GM12892 (cell line): ENCODE data around the gene COPS9.

Source experiments
- DNase-seq: peaks from one replicate; pipeline ENCODE4 v3.0.0; 2011; ENCODE audit not compliant: insufficient read length
- FAIRE-seq: peaks from 2 replicates; lab custom pipeline; 2011; peaks lifted over from hg19 to GRCh38; lab: Jason Lieb, UNC
- POLR2A ChIP-seq: IDR thresholded peaks from 2 replicates; pipeline ENCODE4 v1.6.1; 2011; ENCODE audit warnings: low read depth, low read length, control low read depth
- POLR2AphosphoS5 ChIP-seq: IDR thresholded peaks from 2 replicates; pipeline ENCODE4 v1.6.1; 2011; ENCODE audit warnings: low read depth, low read length, control low read depth
- TAF1 ChIP-seq: IDR thresholded peaks from 2 replicates; pipeline ENCODE4 v1.6.1; 2011; ENCODE audit warnings: low read depth, mild to moderate bottlenecking, control low read depth, low read length, borderline replicate concordance

Gene COPS9

DNA sequence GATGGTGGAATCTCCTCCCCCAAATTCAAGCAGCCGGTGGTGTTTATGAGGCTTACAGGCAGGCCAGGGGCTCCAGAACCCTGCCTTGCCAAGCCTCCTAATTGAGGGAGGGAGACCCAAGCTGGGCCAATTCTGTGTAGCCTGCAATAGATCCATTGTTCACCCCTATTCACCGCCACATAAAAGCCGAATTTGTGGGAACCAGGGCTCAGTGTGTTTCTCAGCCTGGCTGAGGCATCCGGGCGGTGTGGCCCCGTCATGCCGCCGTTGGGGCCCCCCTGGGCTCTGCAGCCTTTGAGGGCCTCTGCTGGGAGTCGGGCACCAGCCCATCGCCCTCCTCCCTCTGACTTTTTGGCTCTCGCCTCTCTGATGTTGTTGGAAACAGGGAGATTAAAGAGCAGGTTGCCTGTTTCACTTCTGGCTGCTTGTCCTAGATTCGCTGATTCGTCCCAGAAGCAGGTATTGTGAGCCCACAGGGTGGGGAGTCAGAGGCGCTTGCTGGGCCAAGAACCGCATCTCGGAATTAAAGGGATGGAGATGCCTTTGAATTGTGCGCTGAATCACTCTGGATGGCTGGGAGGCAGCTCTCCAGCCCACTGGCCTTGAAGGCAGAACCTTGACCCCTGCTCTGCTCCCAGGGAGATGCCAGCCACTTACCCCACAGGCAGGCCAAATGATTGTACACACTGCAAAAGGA, 19.1 kb upstream of the COPS9 start:
- DNase-seq, result no peak
- no peak for TF ChIP-seq TAF1
- no peak for TF ChIP-seq POLR2A
- no peak for TF ChIP-seq POLR2AphosphoS5
- no peak for FAIRE-seq

DNA sequence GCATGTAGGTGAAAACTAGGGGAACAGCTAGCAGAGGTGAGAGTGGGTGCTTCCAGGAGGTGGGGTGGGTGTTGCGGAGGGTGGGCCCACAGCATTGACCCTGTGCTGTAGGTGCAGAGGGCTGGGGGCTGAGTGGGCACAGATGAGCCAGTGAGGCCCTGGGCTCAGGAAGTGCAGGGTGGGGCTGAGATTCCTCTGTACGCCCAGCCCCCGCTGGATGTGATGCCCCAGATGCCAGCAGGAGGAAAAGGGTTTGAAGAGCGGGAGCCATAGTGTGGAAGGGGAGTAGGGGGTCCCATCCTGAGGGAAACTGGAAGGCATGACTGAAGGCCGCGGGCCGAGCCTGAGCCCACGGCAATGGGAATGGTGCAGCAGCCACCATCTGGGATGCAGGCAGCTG, 18.5 kb upstream of the COPS9 start:
- FAIRE-seq (no peak), DNase-seq (no peak)
- TF ChIP-seq TAF1, result no peak
- TF ChIP-seq POLR2A, result no peak
- TF ChIP-seq POLR2AphosphoS5, result no peak

DNA sequence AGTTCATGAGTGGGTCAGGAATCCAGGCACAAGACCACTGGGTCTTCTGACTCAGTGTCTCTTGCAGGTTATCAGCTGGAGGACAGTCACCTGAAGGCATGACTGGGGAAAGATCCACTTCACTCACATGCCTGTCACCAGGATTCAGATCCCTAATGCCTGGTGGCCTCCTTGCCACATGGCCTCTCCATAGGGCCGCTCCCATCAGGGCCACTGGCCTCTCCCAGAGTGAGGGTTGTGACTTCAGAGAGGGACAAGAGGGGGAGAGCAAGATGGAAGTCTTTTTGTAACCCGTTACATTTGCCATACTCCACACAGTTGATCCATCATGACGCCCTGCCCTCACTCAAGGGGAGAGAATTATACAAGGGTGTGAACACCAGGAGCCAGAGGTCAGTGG, 17.3 kb upstream of the COPS9 start:
- no peak for DNase-seq
- FAIRE-seq, result no peak
- TF ChIP-seq POLR2AphosphoS5 (no peak), TAF1 (no peak), POLR2A (no peak)

DNA sequence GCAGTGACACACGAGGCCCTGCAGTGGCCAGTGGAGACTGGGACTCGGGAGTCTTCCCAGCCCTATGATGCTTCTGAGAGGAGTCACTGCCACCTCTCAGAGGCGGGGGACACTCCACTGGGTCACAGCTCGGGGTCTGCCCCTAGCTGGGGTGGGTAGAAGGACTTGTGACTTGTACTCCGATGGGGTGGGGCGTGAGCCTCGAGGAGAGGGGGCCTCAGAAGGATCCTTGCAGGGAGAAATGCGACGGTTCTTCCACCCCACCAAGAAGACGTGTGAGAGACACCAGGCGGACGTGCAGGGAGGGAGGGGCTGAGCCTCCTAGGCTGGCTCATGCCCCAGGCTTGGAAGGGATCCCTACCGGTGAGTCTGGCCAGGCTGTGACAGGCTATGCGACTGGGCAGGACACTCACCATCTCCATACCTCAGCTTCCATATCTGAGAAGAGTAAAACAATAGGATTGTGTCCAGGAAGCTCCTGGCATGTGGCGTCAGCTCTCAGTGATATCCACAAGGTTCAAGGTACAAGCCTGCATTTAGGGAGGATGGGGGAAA, 15.4 kb upstream of the COPS9 start:
- no peak for FAIRE-seq
- TF ChIP-seq POLR2A (no peak), POLR2AphosphoS5 (no peak), TAF1 (no peak)
- DNase-seq, result no peak

DNA sequence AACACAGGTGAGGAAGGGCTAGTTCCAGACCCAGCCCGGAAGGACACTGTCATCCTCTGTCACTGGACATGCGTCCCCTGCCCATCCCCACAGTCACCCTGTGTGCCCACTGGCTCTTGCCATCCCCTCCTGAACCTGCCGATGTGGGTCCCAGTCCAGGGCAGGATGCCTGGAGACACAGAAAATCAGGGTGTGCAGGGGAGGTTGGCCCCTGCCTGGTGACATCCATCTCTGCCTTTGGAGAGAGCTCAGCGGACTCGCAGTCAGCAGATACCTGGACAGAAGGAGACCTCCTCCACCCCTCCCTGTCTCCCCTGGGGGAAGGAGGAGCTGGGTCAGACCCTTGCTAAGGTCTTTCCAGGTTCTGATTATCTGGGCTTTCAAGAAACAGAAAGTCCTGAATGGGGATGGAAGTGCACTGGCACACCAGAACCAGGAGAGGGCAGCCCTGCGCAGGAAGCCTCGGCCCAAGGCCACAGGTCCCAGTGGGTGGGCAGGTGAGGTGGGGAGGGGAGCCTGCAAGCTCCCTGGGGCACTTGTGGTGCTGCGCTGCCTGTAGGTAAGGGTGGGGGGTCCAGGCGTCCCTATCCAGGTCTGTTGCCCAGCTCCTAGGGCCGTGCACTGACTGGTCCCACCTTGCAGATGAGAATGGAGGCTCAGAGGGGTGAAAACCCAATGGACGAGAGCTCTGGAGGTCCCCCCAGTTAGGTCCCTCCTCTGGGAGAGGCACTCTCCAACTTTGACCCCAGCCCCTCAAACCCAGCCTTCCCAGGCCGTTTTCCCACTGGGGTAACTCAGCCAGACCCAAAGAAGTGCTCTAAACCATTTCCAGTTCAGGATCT, 14.1 kb upstream of the COPS9 start:
- DNase-seq, result peak; percentile 72
- TF ChIP-seq POLR2A (no peak), POLR2AphosphoS5 (no peak), TAF1 (no peak)

DNA sequence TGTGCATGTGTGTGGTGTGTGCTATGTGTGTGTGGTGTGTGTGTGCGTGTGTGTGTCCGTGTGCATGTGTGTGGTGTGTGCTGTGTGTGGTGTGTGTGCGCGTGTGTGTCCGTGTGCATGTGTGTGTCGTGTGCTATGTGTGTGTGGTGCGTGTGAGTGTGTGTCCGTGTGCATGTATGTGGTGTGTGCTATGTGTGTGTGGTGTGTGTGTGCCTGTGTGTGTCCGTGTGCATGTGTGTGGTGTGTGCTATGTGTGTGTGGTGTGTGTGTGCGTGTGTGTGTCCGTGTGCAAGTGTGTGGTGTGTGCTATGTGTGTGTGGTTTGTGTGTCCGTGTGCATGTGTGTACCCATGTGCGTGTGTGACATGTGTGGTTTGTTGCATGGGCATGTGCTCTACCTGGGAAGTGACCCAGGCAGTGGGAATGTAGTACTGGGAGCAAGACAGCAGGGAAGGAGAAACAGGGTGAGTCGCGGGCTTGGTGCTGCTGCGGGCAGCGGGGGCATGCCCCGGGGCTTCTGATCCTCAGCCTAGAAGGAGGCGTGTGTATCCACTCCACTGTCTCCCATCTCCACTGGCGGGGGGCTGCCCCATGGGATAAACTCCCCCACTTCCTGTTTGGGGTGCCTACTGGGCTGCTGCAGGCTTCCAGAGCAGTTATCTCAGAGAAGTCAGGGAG, 11.9 kb upstream of the COPS9 start:
- no peak for TF ChIP-seq POLR2AphosphoS5
- TF ChIP-seq POLR2A, result no peak
- TF ChIP-seq TAF1, result no peak
- FAIRE-seq, result no peak
- DNase-seq, result no peak

More for the DNA sequence above, 14.1 kb upstream of the COPS9 start:
- peak; percentile 77 for FAIRE-seq

DNA sequence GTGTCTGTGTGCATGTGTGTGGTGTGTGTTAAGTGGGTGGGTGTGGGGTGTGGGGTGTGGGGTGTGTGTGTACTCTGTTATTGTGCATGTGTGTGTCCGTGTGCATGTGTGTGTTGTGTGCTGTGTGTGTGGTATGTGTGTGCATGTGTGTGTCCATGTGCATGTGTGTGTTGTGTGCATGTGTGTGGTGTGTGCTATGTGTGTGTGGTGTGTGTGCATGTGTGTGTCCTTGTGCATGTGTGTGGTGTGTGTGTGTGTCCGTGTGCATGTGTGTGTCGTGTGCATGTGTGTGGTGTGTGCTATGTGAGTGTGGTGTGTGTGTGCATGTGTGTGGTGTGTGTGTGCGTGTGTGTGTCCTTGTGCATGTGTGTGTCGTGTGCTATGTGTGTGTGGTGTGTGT, 11.3 kb upstream of the COPS9 start:
- peak; percentile 53 for FAIRE-seq
- TF ChIP-seq TAF1, result no peak
- no peak for TF ChIP-seq POLR2A
- no peak for TF ChIP-seq POLR2AphosphoS5
- no peak for DNase-seq

DNA sequence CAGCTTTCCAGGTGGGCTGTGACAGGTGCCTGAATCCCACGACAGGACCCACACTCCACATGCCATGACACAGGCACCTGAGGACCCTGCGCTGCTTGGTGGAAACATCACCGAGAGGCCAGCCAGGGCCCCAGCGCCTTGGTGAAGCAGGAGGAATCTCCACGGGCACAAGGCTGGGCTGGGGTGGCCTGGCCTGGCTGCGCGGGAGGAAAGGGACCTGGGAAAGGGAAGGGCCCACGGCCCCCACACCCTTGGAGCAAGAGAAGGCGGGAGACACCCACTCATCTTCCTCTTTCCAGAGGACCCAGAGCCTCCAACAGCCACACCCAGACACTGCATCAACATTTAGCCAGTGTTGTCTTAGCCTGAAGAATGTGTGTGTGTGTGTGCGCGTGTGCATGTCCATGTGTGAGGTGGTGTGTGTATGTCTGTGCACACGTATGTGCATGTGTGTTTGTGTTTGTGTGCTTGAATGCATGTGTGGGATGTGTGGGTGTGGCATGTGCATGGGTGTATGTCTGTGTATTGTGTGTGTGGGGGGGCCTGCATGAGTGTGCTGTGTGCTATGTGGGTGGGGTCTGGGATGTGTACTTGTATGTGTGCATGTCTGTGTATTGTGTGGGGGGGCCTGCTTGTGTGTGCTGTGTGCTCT, 10.6 kb upstream of the COPS9 start:
- no peak for FAIRE-seq
- TF ChIP-seq POLR2A (no peak), TAF1 (no peak), POLR2AphosphoS5 (no peak)

DNA sequence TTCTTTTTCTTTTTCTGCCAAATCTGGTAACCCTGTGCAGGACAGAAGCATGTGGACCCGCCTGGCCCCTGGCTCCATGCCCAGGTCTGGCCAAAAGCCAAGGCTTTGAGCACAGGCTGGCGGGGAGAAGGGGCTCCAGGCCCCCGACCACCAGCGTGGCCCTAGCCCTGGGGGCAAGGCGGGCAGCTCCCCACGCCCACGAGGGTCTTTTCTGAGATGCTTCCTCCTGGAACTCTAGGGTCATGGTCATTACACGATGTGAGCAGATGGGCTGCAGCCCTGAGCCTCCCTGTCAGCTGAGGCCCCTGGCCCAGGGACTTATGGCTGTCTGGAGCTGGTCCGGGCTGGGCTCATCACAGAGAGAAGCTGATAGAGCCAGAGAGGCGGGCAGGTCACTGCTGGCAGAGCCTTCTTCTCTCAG, 10.0 kb upstream of the COPS9 start:
- no peak for FAIRE-seq
- TF ChIP-seq POLR2AphosphoS5, result no peak
- no peak for DNase-seq

More for the DNA sequence above, 10.6 kb upstream of the COPS9 start:
- no peak for DNase-seq

DNA sequence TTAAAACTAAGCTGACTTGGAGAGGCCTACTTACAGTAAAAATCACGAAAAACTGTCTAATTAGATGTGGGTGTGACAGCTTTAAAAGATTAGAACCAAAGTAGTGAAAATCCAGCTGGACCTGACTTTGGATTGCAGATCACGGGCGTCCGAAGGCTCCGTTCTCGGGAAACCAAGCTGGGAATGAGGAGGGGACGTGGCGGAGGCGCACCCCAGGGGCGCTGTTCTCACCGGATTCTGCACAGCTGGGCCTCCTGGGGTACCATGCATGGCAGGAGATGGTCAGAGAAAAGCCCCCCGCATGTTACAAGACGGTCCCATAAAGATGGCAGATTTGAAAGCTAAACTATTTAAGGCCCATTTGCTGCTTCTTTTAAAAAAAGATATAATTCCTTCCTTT, 9.4 kb upstream of the COPS9 start:
- DNase-seq (no peak), FAIRE-seq (no peak)
- TF ChIP-seq POLR2AphosphoS5, result no peak
- TF ChIP-seq TAF1, result no peak
- TF ChIP-seq POLR2A, result no peak

DNA sequence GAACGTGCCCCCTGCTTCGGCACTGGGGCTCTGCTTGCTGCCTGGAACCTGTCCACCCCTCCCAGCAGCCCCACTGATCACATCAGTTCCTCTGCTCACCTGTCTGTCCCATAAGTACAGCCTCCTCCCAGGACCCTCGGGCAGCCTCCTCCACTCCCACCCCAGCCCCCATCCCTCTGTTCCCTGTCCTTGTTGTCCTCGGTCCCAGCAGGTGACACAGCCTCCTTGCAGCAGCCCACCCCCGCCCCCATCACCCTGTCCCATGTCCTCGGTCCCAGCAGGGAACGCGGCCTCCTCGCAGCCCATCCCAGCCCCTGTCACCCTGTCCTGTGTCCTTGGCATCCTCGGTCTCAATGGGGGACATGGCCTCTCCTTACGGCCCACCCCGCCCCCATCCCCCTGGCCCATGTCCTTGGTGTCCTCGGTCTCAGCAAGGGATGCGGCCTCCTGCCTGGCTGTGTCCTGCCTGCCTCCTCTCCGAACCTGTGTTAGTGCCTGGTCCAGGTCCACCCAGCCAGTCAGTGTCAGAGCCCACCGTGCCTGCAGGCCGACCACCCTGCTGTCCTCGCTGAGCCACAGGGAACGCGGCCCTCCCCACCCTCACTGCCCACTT, 8.7 kb upstream of the COPS9 start:
- DNase-seq (no peak), FAIRE-seq (no peak)
- no peak for TF ChIP-seq POLR2AphosphoS5
- no peak for TF ChIP-seq POLR2A
- no peak for TF ChIP-seq TAF1
